GM23338 (cell line): ENCODE data around the gene KIAA0753. TPM values are rescaled to one million over a fixed set of nuclear protein-coding genes. Genes with fewer than 3 reads are reported as not detected.

Source experiments
- ATAC-seq: fragments of 200-7000 bp; cut with Tn5 transposase; 3 replicates; pipeline ENCODE4 v1.9.1; 2020
- DNase-seq: peaks from one replicate; pipeline ENCODE4 v3.0.0-alpha.2; 2015; ENCODE audit warnings: low spot score
- H2AFZ ChIP-seq: fragments of 200-600 bp; sonication (generic); 2 replicates; pipeline ENCODE4 v1.8.0; 2016; ENCODE audit warnings: antibody characterized with exemption, mild to moderate bottlenecking, moderate library complexity
- H3F3A ChIP-seq: fragments of 200-600 bp; sonication (generic); replicated peaks from 2 replicates; pipeline ENCODE4 v1.8.0; 2017; ENCODE audit warnings: antibody characterized with exemption, mixed run types, low read depth
- H3K27ac ChIP-seq: fragments of 200-600 bp; sonication (generic); 2 replicates; pipeline ENCODE4 v1.6.1; 2016; ENCODE audit warnings: low read depth
- H3K27me3 ChIP-seq: fragments of 200-600 bp; sonication (generic); 2 replicates; pipeline ENCODE4 v1.8.0; 2016; ENCODE audit warnings: mild to moderate bottlenecking, mixed run types, moderate library complexity; ENCODE audit not compliant: insufficient read depth
- H3K36me3 ChIP-seq: fragments of 200-600 bp; sonication (generic); 2 replicates; pipeline ENCODE4 v1.8.0; 2016; ENCODE audit warnings: mild to moderate bottlenecking; ENCODE audit not compliant: insufficient read depth
- H3K4me1 ChIP-seq: fragments of 200-600 bp; sonication (generic); 2 replicates; pipeline ENCODE4 v1.8.0; 2016; ENCODE audit warnings: mild to moderate bottlenecking, moderate library complexity; ENCODE audit not compliant: insufficient read depth
- H3K4me2 ChIP-seq: fragments of 200-600 bp; sonication (generic); 2 replicates; pipeline ENCODE4 v1.7.1; 2017; ENCODE audit warnings: mixed run types
- H3K4me3 ChIP-seq: fragments of 200-600 bp; sonication (generic); 2 replicates; pipeline ENCODE4 v1.6.1; 2016; ENCODE audit warnings: mixed run types
- H3K79me2 ChIP-seq: fragments of 200-600 bp; sonication (generic); replicated peaks from 2 replicates; pipeline ENCODE4 v1.8.0; 2017; ENCODE audit warnings: mild to moderate bottlenecking; ENCODE audit not compliant: insufficient read depth
- H3K9me2 ChIP-seq: fragments of 200-600 bp; sonication (generic); 2 replicates; pipeline ENCODE4 v1.8.0; 2017; ENCODE audit not compliant: insufficient read depth
- H4K20me1 ChIP-seq: fragments of 200-600 bp; sonication (generic); replicated peaks from 2 replicates; pipeline ENCODE4 v1.8.0; 2017; ENCODE audit warnings: mild to moderate bottlenecking; ENCODE audit not compliant: insufficient read depth
- H3K27ac Mint-ChIP-seq: 2 replicates; pipeline ENCODE4 v1.8.0; 2020; ENCODE audit warnings: inconsistent platforms, mild to moderate bottlenecking, moderate library complexity, mixed read lengths
- H3K27me3 Mint-ChIP-seq: 3 replicates; pipeline ENCODE4 v1.8.0; 2022; ENCODE audit warnings: low read depth, mild to moderate bottlenecking, moderate library complexity, mixed read lengths, inconsistent platforms; ENCODE audit not compliant: insufficient read depth, poor library complexity
- H3K36me3 Mint-ChIP-seq: 3 replicates; pipeline ENCODE4 v1.8.0; 2021; ENCODE audit warnings: low read depth, mild to moderate bottlenecking, inconsistent platforms, moderate library complexity, mixed read lengths
- H3K4me1 Mint-ChIP-seq: 3 replicates; pipeline ENCODE4 v1.8.0; 2020; ENCODE audit warnings: mild to moderate bottlenecking, inconsistent platforms, mixed read lengths
- H3K4me3 Mint-ChIP-seq: 3 replicates; pipeline ENCODE4 v1.8.0; 2021; ENCODE audit warnings: moderate library complexity, mild to moderate bottlenecking, inconsistent platforms, mixed read lengths
- H3K9me3 Mint-ChIP-seq: 3 replicates; pipeline ENCODE4 v1.8.0; 2020; ENCODE audit warnings: moderate library complexity, mild to moderate bottlenecking, inconsistent platforms, mixed read lengths
- CREB1 ChIP-seq: fragments of 250-450 bp; sonication (Bioruptor Pico); IDR thresholded peaks from 2 replicates; pipeline ENCODE4 v1.5.0; 2020; ENCODE audit warnings: low read depth, mild to moderate bottlenecking, moderate library complexity
- EZH2 ChIP-seq: fragments of 200-600 bp; sonication (generic); IDR thresholded peaks from one replicate; pipeline ENCODE4 v1.8.0; 2017; ENCODE audit warnings: antibody characterized with exemption, mild to moderate bottlenecking, low read depth; ENCODE audit not compliant: unreplicated experiment
- EZH2phosphoT487 ChIP-seq: fragments of 200-600 bp; sonication (generic); IDR thresholded peaks from one replicate; pipeline ENCODE4 v1.8.1; 2018; ENCODE audit warnings: antibody characterized with exemption; ENCODE audit not compliant: unreplicated experiment
- JUNB ChIP-seq: IDR thresholded peaks from one replicate; pipeline ENCODE4 v1.6.1; 2016; ENCODE audit warnings: antibody characterized with exemption; ENCODE audit not compliant: unreplicated experiment
- NANOG ChIP-seq: IDR thresholded peaks from 2 replicates; pipeline ENCODE4 v1.6.1; 2016; ENCODE audit warnings: antibody characterized with exemption, borderline replicate concordance
- ZNF114 ChIP-seq: fragments of 250-450 bp; sonication (Bioruptor Pico); IDR thresholded peaks from 2 replicates; pipeline ENCODE4 v1.5.0; 2020; ENCODE audit warnings: mild to moderate bottlenecking, moderate library complexity
- ZNF331 ChIP-seq: fragments of 250-450 bp; sonication (Bioruptor Pico); IDR thresholded peaks from 2 replicates; pipeline ENCODE4 v1.5.0; 2020; ENCODE audit warnings: low read depth, mild to moderate bottlenecking, moderate library complexity
- polyA plus RNA-seq: library from polyadenylated mRNA; unstranded; fragments of >200 nt; fragmentation: Nextera tagmentation; extraction: Ambion mirVana; gene quantifications from 2 replicates; pipeline ENCODE4 v1.2.1, GENCODE V29; 2016
- total RNA-seq: library from RNA; depleted of rRNA; stranded (reverse); fragments of >200 nt; shearing (Covaris generic); gene quantifications from 2 replicates; pipeline ENCODE4 v1.2.3, GENCODE V29; 2014
- TF ChIP-seq, protein P1 (sequence below): IDR thresholded peaks from 2 replicates; pipeline ENCODE4 v1.6.1; 2016; ENCODE audit warnings: antibody characterized with exemption
- TF ChIP-seq, protein P2 (sequence below), 2 experiments: fragments of 200-600 bp in 1 of 2; sonication (generic) in 1 of 2; conservative IDR thresholded peaks; 2 replicates each; pipeline versions ENCODE4 v1.5.1 to v1.6.1; 2016 to 2017; ENCODE audit warnings: antibody characterized with exemption in 2 of 2, low read depth in 2 of 2, mild to moderate bottlenecking in 2 of 2, moderate library complexity in 1 of 2

Gene KIAA0753
- total and polyA plus RNA-seq, 2 experiments from 2014 or later: 6.0 to 27.8 TPM

DNA sequence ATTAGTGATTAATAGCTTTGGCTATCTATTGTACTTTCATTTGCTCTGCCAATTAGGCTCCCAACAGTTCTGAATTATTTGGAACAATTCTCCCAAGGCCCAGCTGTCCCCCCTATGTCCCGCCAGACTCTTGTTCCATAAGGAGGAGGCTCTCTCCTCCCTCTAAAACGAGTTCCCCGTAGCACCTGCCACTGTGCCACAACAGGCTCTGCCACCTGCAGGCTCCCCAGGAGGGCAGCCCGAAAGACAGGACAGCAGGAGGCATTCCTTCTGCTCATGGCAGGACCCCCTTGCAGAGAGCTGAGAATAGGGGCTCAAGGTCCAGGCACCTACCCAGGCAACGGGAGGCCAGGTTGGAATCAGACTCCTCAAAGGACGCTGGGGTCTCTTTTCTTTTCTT lies 93.2 kb downstream of the KIAA0753 start:
- H3K27ac Mint-ChIP-seq: no peak overlapping the region
- no peaks in the 10 kb centered on the region for H3K36me3 ChIP-seq
- no peaks in the 10 kb centered on the region for H3K9me2 ChIP-seq
- no peaks in the 10 kb centered on the region; the same call in 2 of the 3 replicates for H3K36me3 Mint-ChIP-seq
- H3K79me2 ChIP-seq: no peaks in the 10 kb centered on the region
- H3K4me3 ChIP-seq: no peak overlapping the region
- peaks cover 29% of the 10 kb centered on the region for H3K4me1 Mint-ChIP-seq
- DNase-seq (no peak), ATAC-seq (no peak)
- no peak overlapping the region for H3K27ac ChIP-seq
- no peaks in the 10 kb centered on the region for H3F3A ChIP-seq
- no peaks in the 10 kb centered on the region for H3K27me3 ChIP-seq
- no peak for TF ChIP-seq ZNF114 (CRISPR knock-in tag)
- peaks cover 21% of the 10 kb centered on the region for H3K27me3 Mint-ChIP-seq
- no peaks in the 10 kb centered on the region; the same call in 1 of the 2 replicates for H3K4me1 ChIP-seq
- H2AFZ ChIP-seq: no peak overlapping the region
- no peak overlapping the region for H3K4me2 ChIP-seq
- no peaks in the 10 kb centered on the region for H3K9me3 Mint-ChIP-seq
- H3K4me3 Mint-ChIP-seq: no peak overlapping the region
- no peaks in the 10 kb centered on the region for H4K20me1 ChIP-seq

DNA sequence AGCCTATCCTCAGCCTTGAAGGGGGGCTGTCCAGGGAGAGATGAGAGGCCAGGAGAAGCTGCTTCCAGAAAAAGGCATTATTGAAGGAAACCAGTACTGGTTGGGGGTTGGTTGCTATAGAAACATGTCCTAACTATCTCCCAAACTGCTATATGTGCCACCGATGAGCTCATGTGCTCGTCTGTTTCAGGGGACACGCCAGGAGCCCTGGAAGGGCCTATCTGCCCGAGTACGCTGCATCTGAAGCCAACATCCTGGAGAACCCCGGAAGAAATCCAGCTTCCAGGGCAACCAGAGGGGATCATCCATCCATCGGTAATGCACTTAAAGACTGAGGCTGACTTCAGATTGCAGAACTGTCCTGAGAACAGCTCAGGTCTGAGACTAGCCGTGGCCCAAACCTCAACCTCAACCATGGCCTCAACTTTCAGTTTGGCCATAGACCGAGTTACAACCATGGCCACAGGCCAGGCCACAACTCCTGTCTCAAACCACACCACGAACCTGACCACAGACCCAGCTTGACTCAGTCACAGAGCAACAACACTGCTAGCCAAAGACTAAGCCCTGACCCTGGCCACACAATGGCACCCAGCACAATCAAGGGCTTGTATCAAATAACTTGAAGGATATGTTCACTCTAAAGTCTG lies 94.3 kb downstream of the KIAA0753 start:
- DNase-seq: no peak
- no peak overlapping the region for H2AFZ ChIP-seq
- Mint-ChIP-seq H3K36me3 (no peaks in the 10 kb centered on the region; the same call in 2 of the 3 replicates), H3K27ac (no peak overlapping the region), H3K9me3 (no peaks in the 10 kb centered on the region), H3K4me3 (no peak overlapping the region), H3K27me3 (peaks cover 22% of the 10 kb centered on the region), H3K4me1 (peaks cover 34% of the 10 kb centered on the region)
- no peaks in the 10 kb centered on the region for H3F3A ChIP-seq
- no peak overlapping the region for H3K4me3 ChIP-seq
- no peak for ATAC-seq
- H3K4me1 ChIP-seq: no peaks in the 10 kb centered on the region
- no peak overlapping the region for H3K27ac ChIP-seq
- H3K4me2 ChIP-seq: no peak overlapping the region
- no peaks in the 10 kb centered on the region for H3K36me3 ChIP-seq
- no peaks in the 10 kb centered on the region for H3K79me2 ChIP-seq
- no peaks in the 10 kb centered on the region for H4K20me1 ChIP-seq
- TF ChIP-seq, protein P1, sequence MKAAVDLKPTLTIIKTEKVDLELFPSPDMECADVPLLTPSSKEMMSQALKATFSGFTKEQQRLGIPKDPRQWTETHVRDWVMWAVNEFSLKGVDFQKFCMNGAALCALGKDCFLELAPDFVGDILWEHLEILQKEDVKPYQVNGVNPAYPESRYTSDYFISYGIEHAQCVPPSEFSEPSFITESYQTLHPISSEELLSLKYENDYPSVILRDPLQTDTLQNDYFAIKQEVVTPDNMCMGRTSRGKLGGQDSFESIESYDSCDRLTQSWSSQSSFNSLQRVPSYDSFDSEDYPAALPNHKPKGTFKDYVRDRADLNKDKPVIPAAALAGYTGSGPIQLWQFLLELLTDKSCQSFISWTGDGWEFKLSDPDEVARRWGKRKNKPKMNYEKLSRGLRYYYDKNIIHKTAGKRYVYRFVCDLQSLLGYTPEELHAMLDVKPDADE: no peak
- H3K27me3 ChIP-seq: no peaks in the 10 kb centered on the region
- H3K9me2 ChIP-seq: no peaks in the 10 kb centered on the region

DNA sequence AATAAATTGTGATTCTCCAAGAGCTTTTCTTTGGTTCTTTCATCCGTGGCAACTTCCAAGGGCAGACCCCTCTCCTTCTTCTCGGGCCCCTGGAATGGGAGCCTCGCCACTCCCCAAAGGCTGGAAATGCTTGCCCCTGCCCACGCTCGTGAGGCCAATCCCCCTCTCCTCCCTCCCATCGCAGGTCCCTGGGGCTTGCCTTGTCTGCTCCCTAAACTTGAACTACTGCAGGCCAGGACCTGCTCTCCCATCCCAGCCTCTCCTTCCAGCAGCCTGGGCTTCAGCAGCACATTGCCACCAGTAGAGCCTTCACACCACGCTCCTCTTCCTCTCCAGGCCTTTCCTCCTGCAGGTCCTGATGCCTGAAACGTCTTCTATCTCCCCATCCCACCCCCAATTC lies 95.2 kb downstream of the KIAA0753 start:
- Histone ChIP-seq H3K4me2 (no peak overlapping the region), H4K20me1 (no peaks in the 10 kb centered on the region), H3K4me3 (no peak overlapping the region), H3K27ac (no peak overlapping the region), H3K9me2 (no peaks in the 10 kb centered on the region), H3K4me1 (no peaks in the 10 kb centered on the region), H3K36me3 (no peaks in the 10 kb centered on the region), H3K27me3 (no peaks in the 10 kb centered on the region), H2AFZ (0 out of 2 replicates have a peak overlapping the region, but pooled peaks have one; percentile 66), H3K79me2 (no peaks in the 10 kb centered on the region), H3F3A (no peaks in the 10 kb centered on the region)
- Mint-ChIP-seq H3K36me3 (no peaks in the 10 kb centered on the region; the same call in 2 of the 3 replicates), H3K4me1 (peaks cover 38% of the 10 kb centered on the region), H3K4me3 (peak overlapping the region; percentile 10; the same call in 2 of the 3 replicates), H3K27ac (no peak overlapping the region), H3K27me3 (peaks cover 16% of the 10 kb centered on the region), H3K9me3 (no peaks in the 10 kb centered on the region)
- no peak for DNase-seq
- no peak for ATAC-seq
- TF ChIP-seq EZH2 (no peak), ZNF114 (CRISPR knock-in tag) (no peak), JUNB (no peak), CREB1 (CRISPR knock-in tag) (no peak), EZH2phosphoT487 (no peak), NANOG (no peak), ZNF331 (CRISPR knock-in tag) (no peak)
- TF ChIP-seq, protein P2, sequence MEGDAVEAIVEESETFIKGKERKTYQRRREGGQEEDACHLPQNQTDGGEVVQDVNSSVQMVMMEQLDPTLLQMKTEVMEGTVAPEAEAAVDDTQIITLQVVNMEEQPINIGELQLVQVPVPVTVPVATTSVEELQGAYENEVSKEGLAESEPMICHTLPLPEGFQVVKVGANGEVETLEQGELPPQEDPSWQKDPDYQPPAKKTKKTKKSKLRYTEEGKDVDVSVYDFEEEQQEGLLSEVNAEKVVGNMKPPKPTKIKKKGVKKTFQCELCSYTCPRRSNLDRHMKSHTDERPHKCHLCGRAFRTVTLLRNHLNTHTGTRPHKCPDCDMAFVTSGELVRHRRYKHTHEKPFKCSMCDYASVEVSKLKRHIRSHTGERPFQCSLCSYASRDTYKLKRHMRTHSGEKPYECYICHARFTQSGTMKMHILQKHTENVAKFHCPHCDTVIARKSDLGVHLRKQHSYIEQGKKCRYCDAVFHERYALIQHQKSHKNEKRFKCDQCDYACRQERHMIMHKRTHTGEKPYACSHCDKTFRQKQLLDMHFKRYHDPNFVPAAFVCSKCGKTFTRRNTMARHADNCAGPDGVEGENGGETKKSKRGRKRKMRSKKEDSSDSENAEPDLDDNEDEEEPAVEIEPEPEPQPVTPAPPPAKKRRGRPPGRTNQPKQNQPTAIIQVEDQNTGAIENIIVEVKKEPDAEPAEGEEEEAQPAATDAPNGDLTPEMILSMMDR (conservative IDR thresholded peaks at IDR 0.05; ENCODE audit: low read depth in 2 of 2): no peak
